LNCAP (cell line): ENCODE results near the gene TMEM130.

Source experiments
- CTCF ChIP-seq: fragments of 450-650 bp; IDR thresholded peaks from 2 replicates; pipeline ENCODE4 v1.5.1; 2017; ENCODE audit warnings: mild to moderate bottlenecking

TMEM130 gene

GRCh38 chr7:98827258-98827657 is 42.6 kb downstream of the TMEM130 start:
- TF ChIP-seq CTCF = no peak

- no peak for TF ChIP-seq CTCF
Measured at GRCh38 chr7:98826811-98827231, 43.0 kb downstream of the TMEM130 start.

- no peak for TF ChIP-seq CTCF
Measured at GRCh38 chr7:98826387-98826786, 43.4 kb downstream of the TMEM130 start.

- TF ChIP-seq CTCF = no peak
Measured at GRCh38 chr7:98823226-98823625, 46.6 kb downstream of the TMEM130 start.

GRCh38 chr7:98821348-98821747 is 48.5 kb downstream of the TMEM130 start:
- TF ChIP-seq CTCF = no peak

- TF ChIP-seq CTCF = no peak
Measured at GRCh38 chr7:98816967-98817710, 52.7 kb downstream of the TMEM130 start.

- no peak for TF ChIP-seq CTCF
Measured at GRCh38 chr7:98816241-98816640, 53.6 kb downstream of the TMEM130 start.

GRCh38 chr7:98815313-98815712 is 54.5 kb downstream of the TMEM130 start:
- no peak for TF ChIP-seq CTCF
